GM23338 (cell line): ENCODE measurements around the gene UHMK1. TPM values are rescaled to one million over a fixed set of nuclear protein-coding genes. Genes with fewer than 3 reads are reported as not detected.

ENCODE experiments used
- ATAC-seq: fragments of 200-7000 bp; cut with Tn5 transposase; 3 replicates; pipeline ENCODE4 v1.9.1; 2020
- DNase-seq: peaks from one replicate; pipeline ENCODE4 v3.0.0-alpha.2; 2015; ENCODE audit warnings: low spot score
- H2AFZ ChIP-seq: fragments of 200-600 bp; sonication (generic); 2 replicates; pipeline ENCODE4 v1.8.0; 2016; ENCODE audit warnings: antibody characterized with exemption, mild to moderate bottlenecking, moderate library complexity
- H3F3A ChIP-seq: fragments of 200-600 bp; sonication (generic); replicated peaks from 2 replicates; pipeline ENCODE4 v1.8.0; 2017; ENCODE audit warnings: antibody characterized with exemption, mixed run types, low read depth
- H3K27ac ChIP-seq: fragments of 200-600 bp; sonication (generic); 2 replicates; pipeline ENCODE4 v1.6.1; 2016; ENCODE audit warnings: low read depth
- H3K27me3 ChIP-seq: fragments of 200-600 bp; sonication (generic); 2 replicates; pipeline ENCODE4 v1.8.0; 2016; ENCODE audit warnings: mild to moderate bottlenecking, mixed run types, moderate library complexity; ENCODE audit not compliant: insufficient read depth
- H3K36me3 ChIP-seq: fragments of 200-600 bp; sonication (generic); 2 replicates; pipeline ENCODE4 v1.8.0; 2016; ENCODE audit warnings: mild to moderate bottlenecking; ENCODE audit not compliant: insufficient read depth
- H3K4me1 ChIP-seq: fragments of 200-600 bp; sonication (generic); 2 replicates; pipeline ENCODE4 v1.8.0; 2016; ENCODE audit warnings: mild to moderate bottlenecking, moderate library complexity; ENCODE audit not compliant: insufficient read depth
- H3K4me2 ChIP-seq: fragments of 200-600 bp; sonication (generic); 2 replicates; pipeline ENCODE4 v1.7.1; 2017; ENCODE audit warnings: mixed run types
- H3K4me3 ChIP-seq: fragments of 200-600 bp; sonication (generic); 2 replicates; pipeline ENCODE4 v1.6.1; 2016; ENCODE audit warnings: mixed run types
- H3K79me2 ChIP-seq: fragments of 200-600 bp; sonication (generic); replicated peaks from 2 replicates; pipeline ENCODE4 v1.8.0; 2017; ENCODE audit warnings: mild to moderate bottlenecking; ENCODE audit not compliant: insufficient read depth
- H3K9me2 ChIP-seq: fragments of 200-600 bp; sonication (generic); 2 replicates; pipeline ENCODE4 v1.8.0; 2017; ENCODE audit not compliant: insufficient read depth
- H4K20me1 ChIP-seq: fragments of 200-600 bp; sonication (generic); replicated peaks from 2 replicates; pipeline ENCODE4 v1.8.0; 2017; ENCODE audit warnings: mild to moderate bottlenecking; ENCODE audit not compliant: insufficient read depth
- H3K27ac Mint-ChIP-seq: 2 replicates; pipeline ENCODE4 v1.8.0; 2020; ENCODE audit warnings: inconsistent platforms, mild to moderate bottlenecking, moderate library complexity, mixed read lengths
- H3K27me3 Mint-ChIP-seq: 3 replicates; pipeline ENCODE4 v1.8.0; 2022; ENCODE audit warnings: low read depth, mild to moderate bottlenecking, moderate library complexity, mixed read lengths, inconsistent platforms; ENCODE audit not compliant: insufficient read depth, poor library complexity
- H3K36me3 Mint-ChIP-seq: 3 replicates; pipeline ENCODE4 v1.8.0; 2021; ENCODE audit warnings: low read depth, mild to moderate bottlenecking, inconsistent platforms, moderate library complexity, mixed read lengths
- H3K4me1 Mint-ChIP-seq: 3 replicates; pipeline ENCODE4 v1.8.0; 2020; ENCODE audit warnings: mild to moderate bottlenecking, inconsistent platforms, mixed read lengths
- H3K4me3 Mint-ChIP-seq: 3 replicates; pipeline ENCODE4 v1.8.0; 2021; ENCODE audit warnings: moderate library complexity, mild to moderate bottlenecking, inconsistent platforms, mixed read lengths
- H3K9me3 Mint-ChIP-seq: 3 replicates; pipeline ENCODE4 v1.8.0; 2020; ENCODE audit warnings: moderate library complexity, mild to moderate bottlenecking, inconsistent platforms, mixed read lengths
- CREB1 ChIP-seq: fragments of 250-450 bp; sonication (Bioruptor Pico); IDR thresholded peaks from 2 replicates; pipeline ENCODE4 v1.5.0; 2020; ENCODE audit warnings: low read depth, mild to moderate bottlenecking, moderate library complexity
- EZH2phosphoT487 ChIP-seq: fragments of 200-600 bp; sonication (generic); IDR thresholded peaks from one replicate; pipeline ENCODE4 v1.8.1; 2018; ENCODE audit warnings: antibody characterized with exemption; ENCODE audit not compliant: unreplicated experiment
- NANOG ChIP-seq: IDR thresholded peaks from 2 replicates; pipeline ENCODE4 v1.6.1; 2016; ENCODE audit warnings: antibody characterized with exemption, borderline replicate concordance
- STAT1 ChIP-seq: IDR thresholded peaks from one replicate; pipeline ENCODE4 v1.6.1; 2016; ENCODE audit warnings: antibody characterized with exemption; ENCODE audit not compliant: unreplicated experiment
- ZNF114 ChIP-seq: fragments of 250-450 bp; sonication (Bioruptor Pico); IDR thresholded peaks from 2 replicates; pipeline ENCODE4 v1.5.0; 2020; ENCODE audit warnings: mild to moderate bottlenecking, moderate library complexity
- ZNF331 ChIP-seq: fragments of 250-450 bp; sonication (Bioruptor Pico); IDR thresholded peaks from 2 replicates; pipeline ENCODE4 v1.5.0; 2020; ENCODE audit warnings: low read depth, mild to moderate bottlenecking, moderate library complexity
- polyA plus RNA-seq: library from polyadenylated mRNA; unstranded; fragments of >200 nt; fragmentation: Nextera tagmentation; extraction: Ambion mirVana; gene quantifications from 2 replicates; pipeline ENCODE4 v1.2.1, GENCODE V29; 2016
- total RNA-seq: library from RNA; depleted of rRNA; stranded (reverse); fragments of >200 nt; shearing (Covaris generic); gene quantifications from 2 replicates; pipeline ENCODE4 v1.2.3, GENCODE V29; 2014
- TF ChIP-seq, protein P1 (sequence below): fragments of 250-450 bp; sonication (Bioruptor Pico); IDR thresholded peaks from 2 replicates; pipeline ENCODE4 v1.5.0; 2020; ENCODE audit warnings: mild to moderate bottlenecking, moderate library complexity

The UHMK1 gene
- total and polyA plus RNA-seq, 2 experiments from 2014 or later: 8.6 to 28.3 TPM

DNA sequence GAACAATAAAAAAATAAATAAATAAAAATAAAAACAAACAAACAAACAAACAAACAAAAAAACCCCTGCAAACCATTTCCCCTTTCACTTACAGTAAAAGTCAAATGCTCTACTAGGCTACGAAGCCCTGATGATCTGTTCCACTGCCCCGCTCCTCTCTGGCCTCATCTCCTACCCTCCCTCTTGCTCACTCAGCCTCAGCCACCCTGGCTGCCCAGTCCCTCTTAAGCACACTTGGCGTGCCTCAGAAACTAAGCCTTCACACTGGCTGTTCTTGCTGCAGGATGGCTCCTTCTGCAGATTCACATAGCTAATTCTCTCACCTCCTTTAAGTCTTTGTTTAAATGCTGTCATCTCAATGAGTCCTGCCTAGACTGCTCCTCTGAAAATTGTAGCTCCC is 30.8 kb upstream of the UHMK1 start:
- TF ChIP-seq STAT1: no peak
- TF ChIP-seq ZNF114 (CRISPR knock-in tag): no peak
- TF ChIP-seq EZH2phosphoT487: no peak
- TF ChIP-seq, protein P1, sequence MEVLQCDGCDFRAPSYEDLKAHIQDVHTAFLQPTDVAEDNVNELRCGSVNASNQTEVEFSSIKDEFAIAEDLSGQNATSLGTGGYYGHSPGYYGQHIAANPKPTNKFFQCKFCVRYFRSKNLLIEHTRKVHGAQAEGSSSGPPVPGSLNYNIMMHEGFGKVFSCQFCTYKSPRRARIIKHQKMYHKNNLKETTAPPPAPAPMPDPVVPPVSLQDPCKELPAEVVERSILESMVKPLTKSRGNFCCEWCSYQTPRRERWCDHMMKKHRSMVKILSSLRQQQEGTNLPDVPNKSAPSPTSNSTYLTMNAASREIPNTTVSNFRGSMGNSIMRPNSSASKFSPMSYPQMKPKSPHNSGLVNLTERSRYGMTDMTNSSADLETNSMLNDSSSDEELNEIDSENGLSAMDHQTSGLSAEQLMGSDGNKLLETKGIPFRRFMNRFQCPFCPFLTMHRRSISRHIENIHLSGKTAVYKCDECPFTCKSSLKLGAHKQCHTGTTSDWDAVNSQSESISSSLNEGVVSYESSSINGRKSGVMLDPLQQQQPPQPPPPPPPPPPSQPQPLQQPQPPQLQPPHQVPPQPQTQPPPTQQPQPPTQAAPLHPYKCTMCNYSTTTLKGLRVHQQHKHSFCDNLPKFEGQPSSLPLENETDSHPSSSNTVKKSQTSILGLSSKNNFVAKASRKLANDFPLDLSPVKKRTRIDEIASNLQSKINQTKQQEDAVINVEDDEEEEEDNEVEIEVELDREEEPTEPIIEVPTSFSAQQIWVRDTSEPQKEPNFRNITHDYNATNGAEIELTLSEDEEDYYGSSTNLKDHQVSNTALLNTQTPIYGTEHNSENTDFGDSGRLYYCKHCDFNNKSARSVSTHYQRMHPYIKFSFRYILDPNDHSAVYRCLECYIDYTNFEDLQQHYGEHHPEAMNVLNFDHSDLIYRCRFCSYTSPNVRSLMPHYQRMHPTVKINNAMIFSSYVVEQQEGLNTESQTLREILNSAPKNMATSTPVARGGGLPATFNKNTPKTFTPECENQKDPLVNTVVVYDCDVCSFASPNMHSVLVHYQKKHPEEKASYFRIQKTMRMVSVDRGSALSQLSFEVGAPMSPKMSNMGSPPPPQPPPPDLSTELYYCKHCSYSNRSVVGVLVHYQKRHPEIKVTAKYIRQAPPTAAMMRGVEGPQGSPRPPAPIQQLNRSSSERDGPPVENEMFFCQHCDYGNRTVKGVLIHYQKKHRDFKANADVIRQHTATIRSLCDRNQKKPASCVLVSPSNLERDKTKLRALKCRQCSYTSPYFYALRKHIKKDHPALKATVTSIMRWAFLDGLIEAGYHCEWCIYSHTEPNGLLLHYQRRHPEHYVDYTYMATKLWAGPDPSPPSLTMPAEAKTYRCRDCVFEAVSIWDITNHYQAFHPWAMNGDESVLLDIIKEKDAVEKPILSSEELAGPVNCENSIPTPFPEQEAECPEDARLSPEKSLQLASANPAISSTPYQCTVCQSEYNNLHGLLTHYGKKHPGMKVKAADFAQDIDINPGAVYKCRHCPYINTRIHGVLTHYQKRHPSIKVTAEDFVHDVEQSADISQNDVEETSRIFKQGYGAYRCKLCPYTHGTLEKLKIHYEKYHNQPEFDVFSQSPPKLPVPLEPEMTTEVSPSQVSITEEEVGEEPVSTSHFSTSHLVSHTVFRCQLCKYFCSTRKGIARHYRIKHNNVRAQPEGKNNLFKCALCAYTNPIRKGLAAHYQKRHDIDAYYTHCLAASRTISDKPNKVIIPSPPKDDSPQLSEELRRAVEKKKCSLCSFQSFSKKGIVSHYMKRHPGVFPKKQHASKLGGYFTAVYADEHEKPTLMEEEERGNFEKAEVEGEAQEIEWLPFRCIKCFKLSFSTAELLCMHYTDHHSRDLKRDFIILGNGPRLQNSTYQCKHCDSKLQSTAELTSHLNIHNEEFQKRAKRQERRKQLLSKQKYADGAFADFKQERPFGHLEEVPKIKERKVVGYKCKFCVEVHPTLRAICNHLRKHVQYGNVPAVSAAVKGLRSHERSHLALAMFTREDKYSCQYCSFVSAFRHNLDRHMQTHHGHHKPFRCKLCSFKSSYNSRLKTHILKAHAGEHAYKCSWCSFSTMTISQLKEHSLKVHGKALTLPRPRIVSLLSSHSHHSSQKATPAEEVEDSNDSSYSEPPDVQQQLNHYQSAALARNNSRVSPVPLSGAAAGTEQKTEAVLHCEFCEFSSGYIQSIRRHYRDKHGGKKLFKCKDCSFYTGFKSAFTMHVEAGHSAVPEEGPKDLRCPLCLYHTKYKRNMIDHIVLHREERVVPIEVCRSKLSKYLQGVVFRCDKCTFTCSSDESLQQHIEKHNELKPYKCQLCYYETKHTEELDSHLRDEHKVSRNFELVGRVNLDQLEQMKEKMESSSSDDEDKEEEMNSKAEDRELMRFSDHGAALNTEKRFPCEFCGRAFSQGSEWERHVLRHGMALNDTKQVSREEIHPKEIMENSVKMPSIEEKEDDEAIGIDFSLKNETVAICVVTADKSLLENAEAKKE (CRISPR knock-in tag): no peak
- H3K9me3 Mint-ChIP-seq: peaks cover 21% of the 10 kb centered on the region; the same call in 2 of the 3 replicates
- Histone ChIP-seq H3K4me3 (no peak overlapping the region), H3K27me3 (no peaks in the 10 kb centered on the region), H3K4me1 (peaks cover 4% of the 10 kb centered on the region), H3K79me2 (no peaks in the 10 kb centered on the region), H3K4me2 (no peak overlapping the region), H2AFZ (no peak overlapping the region), H3F3A (no peaks in the 10 kb centered on the region), H3K36me3 (no peaks in the 10 kb centered on the region; the same call in 1 of the 2 replicates), H3K27ac (no peak overlapping the region), H3K9me2 (no peaks in the 10 kb centered on the region), H4K20me1 (no peaks in the 10 kb centered on the region)
- H3K4me1 Mint-ChIP-seq: peaks cover 10% of the 10 kb centered on the region; the same call in 2 of the 3 replicates
- H3K36me3 Mint-ChIP-seq: peaks cover 3% of the 10 kb centered on the region; the same call in 2 of the 3 replicates
- ATAC-seq (no peak), DNase-seq (no peak)
- peaks cover 4% of the 10 kb centered on the region for H3K27me3 Mint-ChIP-seq
- no peak overlapping the region for H3K27ac Mint-ChIP-seq
- H3K4me3 Mint-ChIP-seq: no peak overlapping the region

DNA sequence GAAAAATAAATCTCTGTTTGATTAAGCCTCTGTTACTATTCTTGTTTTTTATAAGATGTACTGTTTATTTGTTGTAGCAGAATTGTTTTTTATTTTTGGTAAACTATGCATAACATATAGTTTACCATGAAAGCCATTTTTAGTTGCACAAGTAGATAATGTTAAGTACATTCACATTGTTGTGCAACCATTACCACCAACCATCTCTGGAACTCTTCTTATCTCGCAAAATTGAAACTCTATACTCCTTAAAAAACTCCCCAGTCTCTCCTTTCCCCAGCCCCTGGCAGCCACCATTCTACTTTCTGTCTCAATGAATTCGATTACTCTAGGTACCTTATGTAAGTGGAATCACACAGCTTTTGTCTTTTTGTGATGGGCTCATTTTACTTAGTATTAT is 27.4 kb upstream of the UHMK1 start:
- H3K27ac Mint-ChIP-seq: 0 out of 2 replicates have a peak overlapping the region, but pooled peaks have one; percentile 2
- Histone ChIP-seq H2AFZ (peak overlapping the region; percentile 4; the same call in 1 of the 2 replicates), H3K4me1 (peaks cover 7% of the 10 kb centered on the region), H3K27me3 (no peaks in the 10 kb centered on the region), H3K36me3 (no peaks in the 10 kb centered on the region), H3K27ac (no peak overlapping the region), H3F3A (no peaks in the 10 kb centered on the region), H3K9me2 (no peaks in the 10 kb centered on the region), H4K20me1 (no peaks in the 10 kb centered on the region), H3K4me3 (no peak overlapping the region), H3K4me2 (no peak overlapping the region), H3K79me2 (no peaks in the 10 kb centered on the region)
- H3K27me3 Mint-ChIP-seq: peaks cover 6% of the 10 kb centered on the region
- H3K36me3 Mint-ChIP-seq: peaks cover 3% of the 10 kb centered on the region; the same call in 2 of the 3 replicates
- ATAC-seq (no peak), DNase-seq (no peak)
- H3K4me1 Mint-ChIP-seq: peaks cover 12% of the 10 kb centered on the region; the same call in 2 of the 3 replicates
- no peak overlapping the region for H3K4me3 Mint-ChIP-seq
- peaks cover 11% of the 10 kb centered on the region; the same call in 2 of the 3 replicates for H3K9me3 Mint-ChIP-seq
- TF ChIP-seq NANOG (no peak), CREB1 (CRISPR knock-in tag) (no peak), ZNF331 (CRISPR knock-in tag) (no peak)
- TF ChIP-seq, protein P1 (CRISPR knock-in tag): no peak
